Measurements from ENCODE around the gene GPR158. TPM values are rescaled to one million over a fixed set of nuclear protein-coding genes. Genes with fewer than 3 reads are reported as not detected.

Gene GPR158
- total RNA-seq, 2 donors from 2014 or later: 0.05 TPM; not detected in 1

- intact Hi-C loops (cut with DNase I): no loop called here
- no peak for ATAC-seq
- DNase-seq: no peak
These were observed 348.3 kb downstream of the GPR158 start for GRCh38 chr10:25522946-25523608.

- DNase-seq (no peak), ATAC-seq (no peak)
- intact Hi-C loops (cut with DNase I): no loop called here
These were observed 355.5 kb downstream of the GPR158 start for GRCh38 chr10:25530306-25530705.

- no peak for ATAC-seq
- intact Hi-C loops (cut with DNase I): no loop called here
These were observed 356.8 kb downstream of the GPR158 start for GRCh38 chr10:25531457-25532061.

GRCh38 chr10:25532213-25532612 is 357.4 kb downstream of the GPR158 start:
- ATAC-seq: no peak
- DNase-seq: no peak
- intact Hi-C loops (cut with DNase I): no loop called here

More at GRCh38 chr10:25531457-25532061, 356.8 kb downstream of the GPR158 start:
- DNase-seq: no peak

GRCh38 chr10:25536027-25536426 is 361.2 kb downstream of the GPR158 start:
- intact Hi-C loops (cut with DNase I): no loop called here
- no peak for DNase-seq

GRCh38 chr10:25547382-25547781 is 372.6 kb downstream of the GPR158 start:
- DNase-seq: no peak
- intact Hi-C loops (cut with DNase I): no loop called here

More at GRCh38 chr10:25536027-25536426, 361.2 kb downstream of the GPR158 start:
- ATAC-seq: no peak

GRCh38 chr10:25552283-25552919 is 377.6 kb downstream of the GPR158 start:
- DNase-seq (no peak), ATAC-seq (no peak)
- intact Hi-C loops (cut with DNase I): no loop called here

More at GRCh38 chr10:25547382-25547781, 372.6 kb downstream of the GPR158 start:
- ATAC-seq: no peak

- DNase-seq (no peak), ATAC-seq (no peak)
- intact Hi-C loops (cut with DNase I): no loop called here
These were observed 381.1 kb downstream of the GPR158 start for GRCh38 chr10:25555865-25556264.

GRCh38 chr10:25556457-25556856 is 381.7 kb downstream of the GPR158 start:
- ATAC-seq (peak in 1 of 2 donors; percentile 44), DNase-seq (no peak)
- intact Hi-C loops (cut with DNase I): no loop called here

GRCh38 chr10:25557136-25557535 is 382.3 kb downstream of the GPR158 start:
- intact Hi-C loops (cut with DNase I): no loop called here
- no peak for DNase-seq
- ATAC-seq: no peak

GRCh38 chr10:25561758-25562157 is 387.0 kb downstream of the GPR158 start:
- ATAC-seq: no peak
- intact Hi-C loops (cut with DNase I): no loop called here
- no peak for DNase-seq

GRCh38 chr10:25562547-25562946 is 387.7 kb downstream of the GPR158 start:
- DNase-seq (no peak), ATAC-seq (no peak)
- intact Hi-C loops (cut with DNase I): no loop called here

GRCh38 chr10:25564351-25564750 is 389.6 kb downstream of the GPR158 start:
- DNase-seq (no peak), ATAC-seq (no peak)
- intact Hi-C loops (cut with DNase I): no loop called here

GRCh38 chr10:25565570-25565969 is 390.8 kb downstream of the GPR158 start:
- no peak for ATAC-seq
- intact Hi-C loops (cut with DNase I): no loop called here
- DNase-seq: no peak

- intact Hi-C loops (cut with DNase I): no loop called here
- no peak for ATAC-seq
- no peak for DNase-seq
These were observed 398.5 kb downstream of the GPR158 start for GRCh38 chr10:25573316-25573715.

- DNase-seq (no peak), ATAC-seq (no peak)
These were observed 400.5 kb downstream of the GPR158 start for GRCh38 chr10:25575343-25575742.

GRCh38 chr10:25578061-25578460 is 403.3 kb downstream of the GPR158 start:
- ATAC-seq (no peak), DNase-seq (no peak)
- intact Hi-C loops (cut with DNase I): no loop called here

More at GRCh38 chr10:25575343-25575742, 400.5 kb downstream of the GPR158 start:
- intact Hi-C loops (cut with DNase I): no loop called here

GRCh38 chr10:25582961-25583360 is 408.2 kb downstream of the GPR158 start:
- ATAC-seq: no peak
- intact Hi-C loops (cut with DNase I): no loop called here
- no peak for DNase-seq

- ATAC-seq (no peak), DNase-seq (no peak)
- intact Hi-C loops (cut with DNase I): no loop called here
These were observed 425.9 kb downstream of the GPR158 start for GRCh38 chr10:25600651-25601050.

GRCh38 chr10:25604591-25604990 is 429.8 kb downstream of the GPR158 start:
- intact Hi-C loops (cut with DNase I): no loop called here
- DNase-seq (no peak), ATAC-seq (no peak)

- DNase-seq (no peak), ATAC-seq (no peak)
- intact Hi-C loops (cut with DNase I): no loop called here
These were observed 439.9 kb downstream of the GPR158 start for GRCh38 chr10:25614652-25615051.
